Large intestine (tissue), 3 donors: Measurements from ENCODE around the gene RAB41. TPM values are rescaled to one million over a fixed set of nuclear protein-coding genes. Genes with fewer than 3 reads are reported as not detected.
A peak's percentile ranks its signal among the peaks of the same experiment; 100 is the strongest.
"Not testable (repeated sequence)": the region's sequence is repeated elsewhere in the genome, so short reads cannot be mapped to it uniquely, and the experiment has no call there.

Experiments
- DNase-seq, 2 donors: peaks; one replicate each; pipeline versions ENCODE4 v3.0.0 to v3.0.0-alpha.2; 2013
- H3K27ac ChIP-seq: one replicate; pipeline ENCODE4 v1.5.1; 2013; ENCODE audit warnings: low read length
- H3K27me3 ChIP-seq: 2 replicates; pipeline ENCODE4 v1.6.1; 2013; ENCODE audit warnings: low read length; ENCODE audit not compliant: control insufficient read depth, insufficient read depth
- H3K36me3 ChIP-seq: 2 replicates; pipeline ENCODE4 v1.6.1; 2013; ENCODE audit warnings: low read length; ENCODE audit not compliant: control insufficient read depth, insufficient read depth
- H3K4me1 ChIP-seq: one replicate; pipeline ENCODE4 v1.6.1; 2013; ENCODE audit warnings: low read length; ENCODE audit not compliant: control insufficient read depth, insufficient read depth
- H3K4me3 ChIP-seq: one replicate; pipeline ENCODE4 v1.5.1; 2013; ENCODE audit warnings: low read length
- H3K9me3 ChIP-seq: one replicate; pipeline ENCODE4 v1.6.1; 2013; ENCODE audit warnings: mild to moderate bottlenecking, low read depth, low read length, moderate library complexity; ENCODE audit not compliant: control insufficient read depth
- WGBS: methylation state at CpG from one replicate; pipeline ENCODE4 v1.1.5; 2013; ENCODE audit warnings: low lambda C conversion rate; ENCODE audit not compliant: insufficient coverage; 5-methylcytosine and 5-hydroxymethylcytosine counted together
- polyA plus RNA-seq: library from polyadenylated mRNA; unstranded; fragments of 120-200 nt; gene quantifications from one replicate; pipeline ENCODE4 v1.2.1, GENCODE V29; 2013

Gene RAB41
- polyA plus RNA-seq, 1 donor = 0.69 TPM

DNA sequence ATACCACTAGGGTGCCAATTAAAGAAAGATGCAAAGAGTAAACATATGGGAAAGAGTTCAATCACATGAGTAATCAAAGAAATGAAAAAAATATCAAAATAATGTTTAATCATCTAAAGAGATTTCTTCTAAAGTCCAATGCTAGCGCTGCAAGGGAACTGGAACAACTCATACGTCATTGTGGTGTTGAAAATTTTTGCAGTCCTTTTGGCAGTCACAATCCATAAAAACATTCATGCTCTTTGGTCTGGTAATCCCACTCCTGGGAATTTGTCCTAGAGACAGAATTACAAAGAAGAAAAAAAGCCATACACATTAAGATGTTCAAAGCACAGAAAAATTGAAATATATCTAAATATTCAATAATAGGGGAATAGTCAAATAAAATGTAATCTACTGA lies 26.5 kb upstream of the RAB41 start:
- no CpG with 5 or more reads among the region's 2 CpGs for WGBS
- Histone ChIP-seq H3K27ac (no peak overlapping the region), H3K36me3 (no peaks in the 10 kb centered on the region)

DNA sequence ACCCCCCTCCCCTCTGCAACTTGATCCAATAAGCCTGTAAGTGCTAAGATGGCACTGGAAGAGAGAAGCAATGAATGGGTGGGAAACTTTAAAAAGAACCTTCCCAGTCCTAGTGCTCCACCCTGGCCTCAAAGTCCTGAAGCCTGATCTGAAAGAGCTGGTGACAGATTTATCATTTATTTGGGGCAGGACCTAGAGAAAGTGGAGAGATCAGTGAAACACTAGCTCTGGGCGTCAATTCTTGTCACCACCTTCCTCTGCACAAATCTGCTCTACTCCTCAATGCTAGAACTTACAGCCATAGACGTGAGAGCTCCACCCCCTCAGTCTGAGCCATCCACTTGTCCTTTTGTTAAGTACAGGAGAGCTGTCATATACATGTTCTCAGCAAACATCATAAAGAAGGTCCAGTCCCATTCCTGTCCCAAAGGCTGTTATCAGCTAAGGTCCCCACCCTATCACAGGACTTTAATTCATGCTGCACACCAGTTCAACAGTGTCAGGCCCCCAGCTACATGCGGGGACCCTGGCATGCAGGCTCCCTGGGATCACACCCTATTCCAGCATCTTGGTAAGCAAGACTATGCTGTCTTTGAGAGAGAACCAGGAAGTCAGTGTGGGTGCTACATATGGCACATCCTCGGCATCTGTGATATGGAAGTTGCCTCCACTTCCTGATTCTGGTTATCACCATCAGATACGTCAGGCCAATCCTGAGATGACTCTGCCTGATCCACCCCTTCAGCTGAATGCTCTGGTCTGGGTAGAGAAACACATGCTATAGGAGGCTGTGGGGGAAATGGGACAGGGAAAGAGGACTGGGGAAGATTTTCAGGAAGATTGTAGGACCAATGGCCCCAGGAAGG lies 24.3 kb upstream of the RAB41 start:
- H3K4me3 ChIP-seq = no peak overlapping the region
- no peaks in the 10 kb centered on the region for H3K27me3 ChIP-seq
- H3K36me3 ChIP-seq = no peaks in the 10 kb centered on the region
- H3K4me1 ChIP-seq = peaks cover 5% of the 10 kb centered on the region
- no peak overlapping the region for H3K27ac ChIP-seq
- WGBS = no CpG with 5 or more reads among the region's 5 CpGs
- DNase-seq = peak in 1 of 2 donors; percentile 30
- no peaks in the 10 kb centered on the region for H3K9me3 ChIP-seq

More for the DNA sequence above, 26.5 kb upstream of the RAB41 start:
- Histone ChIP-seq H3K4me3 (no peak overlapping the region), H3K9me3 (no peaks in the 10 kb centered on the region), H3K27me3 (no peaks in the 10 kb centered on the region), H3K4me1 (peaks cover 5% of the 10 kb centered on the region)
- DNase-seq = no peak

DNA sequence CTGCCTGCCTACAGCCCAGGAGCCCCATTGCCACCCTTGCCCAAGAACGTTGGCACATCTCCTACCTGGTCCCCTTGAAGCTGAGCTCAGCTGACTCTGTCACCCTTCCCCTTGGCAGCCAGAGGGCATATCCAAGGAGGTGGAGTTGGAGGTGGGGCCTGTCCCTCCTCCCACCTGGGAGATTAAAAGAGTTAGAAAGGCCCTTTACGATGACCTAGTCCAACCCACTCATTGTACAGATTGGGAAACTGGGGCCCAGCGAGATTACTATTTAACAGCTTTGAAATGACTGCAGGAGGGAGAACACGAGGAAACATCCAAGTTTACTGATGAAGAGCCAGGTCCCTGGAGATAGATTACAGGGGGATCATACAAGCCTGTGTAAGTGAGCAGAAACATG lies 21.9 kb upstream of the RAB41 start, which contains the start of gene P2RY4:
P2RY4 (minus strand) TSS at position 101 of the 400 bp plus-strand sequence. CDS start 580 bp downstream, outside the sequence.
- Histone ChIP-seq H3K27ac (no peak within 1 kb of the TSS), H3K4me1 (no peaks in the 10 kb centered on the region), H3K36me3 (no peaks in the 10 kb centered on the region), H3K4me3 (no peak within 1 kb of the TSS), H3K27me3 (no peaks in the 10 kb centered on the region), H3K9me3 (no peaks in the 10 kb centered on the region)
- WGBS = no CpG with 5 or more reads among the region's 4 CpGs
- peak; percentile 24 to 37 for DNase-seq

DNA sequence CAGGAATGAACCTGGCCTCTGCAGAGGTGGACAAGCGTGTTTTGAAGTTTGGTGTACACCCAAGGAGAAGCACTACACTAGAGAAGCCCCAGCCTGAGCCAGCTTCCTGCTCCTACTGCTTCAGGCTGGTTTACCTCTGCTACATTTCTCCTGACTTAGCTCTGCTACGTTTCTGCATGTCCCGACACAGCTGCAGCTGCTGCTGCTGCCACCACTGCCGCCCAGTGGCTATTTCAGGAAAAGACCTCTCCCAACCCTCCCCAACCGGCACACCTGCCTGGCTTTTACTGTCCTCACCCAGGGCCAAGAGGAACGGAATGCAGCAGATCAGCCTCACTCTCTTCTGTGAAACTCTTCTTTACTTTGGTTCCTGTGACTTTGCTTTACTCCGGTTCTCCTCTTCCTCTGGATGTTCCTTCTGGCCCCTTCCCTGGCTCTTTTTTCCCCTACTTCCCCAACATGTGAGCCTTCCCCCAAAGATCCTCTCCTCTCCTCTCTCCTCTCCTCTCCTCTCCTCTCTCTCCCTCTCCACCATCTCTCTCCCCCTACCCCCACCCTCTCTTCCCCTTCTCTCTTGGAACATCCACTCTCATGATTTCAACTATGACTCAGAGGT lies 18.9 kb upstream of the RAB41 start:
- H3K9me3 ChIP-seq = no peaks in the 10 kb centered on the region
- peak; percentile 38 to 57 for DNase-seq
- 0% methylated on average over 1 of the region's 7 CpGs for whole genome bisulfite sequencing

DNA sequence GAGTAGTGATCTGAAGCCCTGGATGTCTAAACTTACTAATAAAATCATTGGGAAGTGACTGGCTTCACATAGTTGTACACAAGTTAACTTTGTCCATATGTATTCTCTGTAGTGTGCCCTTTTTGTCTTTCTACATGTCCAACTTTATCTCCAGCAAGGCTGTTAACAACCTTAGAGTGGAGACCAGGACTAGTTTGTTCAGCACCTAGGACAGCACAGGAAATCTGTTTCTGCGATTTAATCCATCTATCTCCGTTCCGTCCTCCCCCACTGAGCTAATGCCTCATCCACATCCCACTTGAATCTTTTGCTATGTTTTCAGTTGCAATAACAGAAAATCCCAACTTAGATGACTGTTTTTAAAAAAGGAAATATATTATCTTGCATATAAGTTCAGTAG lies 17.2 kb upstream of the RAB41 start:
- no peaks in the 10 kb centered on the region for H3K36me3 ChIP-seq

More for the DNA sequence above, 18.9 kb upstream of the RAB41 start:
- no peaks in the 10 kb centered on the region for H3K27me3 ChIP-seq
- H3K27ac ChIP-seq = no peak overlapping the region
- no peaks in the 10 kb centered on the region for H3K4me1 ChIP-seq
- H3K4me3 ChIP-seq = no peak overlapping the region
- H3K36me3 ChIP-seq = no peaks in the 10 kb centered on the region

DNA sequence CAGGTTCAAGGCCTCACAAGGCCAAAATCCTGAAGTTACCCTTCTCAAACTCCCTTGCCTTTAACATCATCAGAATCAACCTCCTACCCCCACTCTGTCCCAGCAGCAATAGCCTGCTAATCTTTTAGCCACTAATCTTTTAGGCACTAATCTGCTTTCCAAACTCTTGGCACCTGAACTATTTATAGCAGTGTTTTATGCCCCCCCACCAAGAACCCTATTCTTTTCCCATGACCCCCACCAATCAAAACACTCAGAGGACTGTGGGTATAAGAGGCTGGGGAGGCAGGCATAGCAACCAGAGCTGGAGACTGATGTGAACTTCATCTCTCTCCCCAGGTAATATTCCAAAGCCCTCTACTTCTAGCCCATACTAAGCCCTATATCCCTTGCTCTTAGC lies 13.9 kb upstream of the RAB41 start, which contains the start of gene ARR3:
ARR3 (plus strand) TSS at position 301 of the 400 bp plus-strand sequence. CDS start 1,052 bp downstream, outside the sequence.
- no peak for DNase-seq
- H3K36me3 ChIP-seq = no peaks in the 10 kb centered on the region
- H3K9me3 ChIP-seq = no peaks in the 10 kb centered on the region
- H3K4me1 ChIP-seq = no peaks in the 10 kb centered on the region
- H3K27ac ChIP-seq = no peak within 1 kb of the TSS
- H3K27me3 ChIP-seq = no peaks in the 10 kb centered on the region
- no peak within 1 kb of the TSS for H3K4me3 ChIP-seq

More for the DNA sequence above, 17.2 kb upstream of the RAB41 start:
- no peaks in the 10 kb centered on the region for H3K27me3 ChIP-seq
- H3K27ac ChIP-seq = no peak overlapping the region
- DNase-seq = no peak
- no CpG with 5 or more reads among the region's 3 CpGs for WGBS
- no peak overlapping the region for H3K4me3 ChIP-seq
- H3K9me3 ChIP-seq = no peaks in the 10 kb centered on the region
- no peaks in the 10 kb centered on the region for H3K4me1 ChIP-seq

DNA sequence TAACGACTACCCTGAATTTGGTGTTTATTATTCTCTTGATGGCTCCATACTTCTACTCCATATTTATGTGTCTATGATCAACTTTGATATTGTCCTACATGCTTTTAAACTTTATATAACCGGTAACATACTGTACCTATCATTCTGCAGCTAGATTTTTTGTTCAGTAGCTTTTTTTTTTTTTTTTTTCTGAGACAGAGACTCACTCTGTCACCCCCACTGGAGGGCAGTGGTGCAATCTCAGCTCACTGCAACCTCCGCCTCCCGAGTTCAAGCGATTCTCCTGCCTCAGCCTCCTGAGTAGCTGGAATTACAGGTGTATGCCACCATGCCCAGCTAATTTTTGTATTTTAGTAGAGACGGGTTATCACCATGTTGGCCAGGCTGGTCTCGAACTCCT lies 7.9 kb upstream of the RAB41 start:
- H3K36me3 ChIP-seq, H3K4me1 ChIP-seq, H3K4me3 ChIP-seq, H3K27ac ChIP-seq, H3K27me3 ChIP-seq, DNase-seq, H3K9me3 ChIP-seq: not testable (repeated sequence)
- WGBS = no CpG with 5 or more reads among the region's 7 CpGs

DNA sequence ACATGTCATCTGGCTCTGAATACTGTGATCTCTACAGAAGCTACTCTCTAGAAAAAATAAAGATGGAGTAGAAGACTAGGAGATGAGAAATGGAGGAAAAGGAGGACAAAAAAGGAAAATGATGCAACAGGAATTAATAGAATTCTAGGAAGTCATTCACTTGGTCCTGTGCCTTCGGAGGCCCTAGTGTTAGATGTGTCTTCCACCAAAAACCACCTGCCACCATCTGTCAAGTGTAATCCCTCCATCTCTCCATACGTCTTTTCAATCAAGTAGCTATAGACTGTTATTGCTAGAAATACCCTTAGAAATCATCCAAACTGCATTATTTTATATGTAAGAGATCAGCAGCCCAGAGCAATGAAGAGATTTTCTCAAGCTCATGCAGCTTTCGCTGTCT lies 2.9 kb upstream of the RAB41 start:
- no peak for DNase-seq
- no peak overlapping the region for H3K27ac ChIP-seq
- H3K4me1 ChIP-seq = no peaks in the 10 kb centered on the region
- H3K9me3 ChIP-seq = no peaks in the 10 kb centered on the region
- WGBS = 100% methylated on average over 1 of the region's 3 CpGs
- no peak overlapping the region for H3K4me3 ChIP-seq
- H3K36me3 ChIP-seq = no peaks in the 10 kb centered on the region
- H3K27me3 ChIP-seq = no peaks in the 10 kb centered on the region

DNA sequence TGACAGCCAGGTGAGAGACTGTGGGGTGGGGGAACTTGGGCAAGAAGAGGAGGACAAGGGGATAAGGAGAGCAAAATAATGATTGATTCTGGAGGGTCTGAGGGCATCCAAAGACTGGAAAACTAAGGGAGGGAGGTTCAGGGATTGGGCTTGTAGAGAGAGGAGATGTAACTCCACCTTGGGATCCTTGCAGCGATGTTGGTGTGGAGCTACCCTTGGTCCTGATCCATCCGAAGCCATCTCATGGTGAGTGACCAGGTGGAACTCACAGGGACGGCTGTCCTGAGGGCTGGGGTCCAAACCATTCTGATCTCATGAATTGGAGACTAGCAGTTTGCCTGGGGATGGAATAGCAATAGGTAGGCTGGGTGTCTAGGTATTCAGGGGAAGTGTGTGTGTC lies 1.4 kb upstream of the RAB41 start:
- WGBS = no CpG with 5 or more reads among the region's 3 CpGs
- no peak for DNase-seq
- no peaks in the 10 kb centered on the region for H3K27me3 ChIP-seq
- H3K27ac ChIP-seq = no peak overlapping the region
- H3K36me3 ChIP-seq = peaks cover 3% of the 10 kb centered on the region
- no peaks in the 10 kb centered on the region for H3K9me3 ChIP-seq
- no peak overlapping the region for H3K4me3 ChIP-seq
- H3K4me1 ChIP-seq = no peaks in the 10 kb centered on the region

DNA sequence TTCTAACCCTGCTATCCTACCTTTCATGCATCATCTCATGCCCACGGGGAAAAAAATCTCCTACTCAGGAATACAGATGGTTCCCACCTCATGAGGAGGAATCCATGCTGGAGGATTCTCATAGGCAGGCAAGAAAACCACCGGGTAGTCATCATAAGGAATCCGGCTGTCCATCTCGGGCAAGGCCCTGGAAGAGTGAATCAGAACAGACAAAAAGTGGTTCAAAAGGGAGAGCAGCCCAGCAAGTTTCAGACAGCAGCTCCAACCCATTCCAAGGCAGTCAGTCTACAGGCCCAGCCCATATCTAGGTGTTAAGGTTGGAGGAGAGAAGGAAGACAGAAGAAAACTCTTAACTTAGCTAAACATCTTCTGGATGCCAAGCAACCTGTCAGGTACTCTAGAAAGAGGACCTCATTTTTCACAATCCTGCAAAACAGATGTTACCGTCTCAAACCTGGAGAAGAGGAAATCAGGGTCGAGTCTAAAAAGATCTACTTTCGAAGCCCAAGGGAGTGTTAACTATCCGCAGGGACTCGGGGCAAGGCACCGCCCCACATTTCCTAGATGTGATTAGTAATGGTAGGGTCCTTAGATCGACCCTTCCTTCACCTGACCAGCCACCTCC lies 7.3 kb downstream of the RAB41 start:
- peak overlapping the region; percentile 82 for H3K4me3 ChIP-seq
- no peaks in the 10 kb centered on the region for H3K9me3 ChIP-seq
- peak overlapping the region; percentile 45 for H3K27ac ChIP-seq
- H3K27me3 ChIP-seq = no peaks in the 10 kb centered on the region
- no peaks in the 10 kb centered on the region for H3K4me1 ChIP-seq
- no CpG with 5 or more reads among the region's 11 CpGs for whole genome bisulfite sequencing
- DNase-seq = peak in 1 of 2 donors; percentile 3
- H3K36me3 ChIP-seq = peaks cover 16% of the 10 kb centered on the region
